GM19035 (cell line): ENCODE measurements around the gene ESRP2.

Experiments
- ATAC-seq: cut with Tn5 transposase; IDR thresholded peaks from one replicate; pipeline ENCODE4 v1.9.1; 2021; ENCODE audit not compliant: unreplicated experiment

ESRP2 gene

GRCh38 chr16:68264128-68265077 lies 28.5 kb upstream of the ESRP2 start, which contains the start of gene SLC7A6:
SLC7A6 (plus strand) TSS chr16:68264526; CDS start chr16:68274727, 10,201 bp downstream.
- ATAC-seq: peak; percentile 67

GRCh38 chr16:68263559-68264127 lies 27.7 kb upstream of the ESRP2 start:
- no peak for ATAC-seq

DNA sequence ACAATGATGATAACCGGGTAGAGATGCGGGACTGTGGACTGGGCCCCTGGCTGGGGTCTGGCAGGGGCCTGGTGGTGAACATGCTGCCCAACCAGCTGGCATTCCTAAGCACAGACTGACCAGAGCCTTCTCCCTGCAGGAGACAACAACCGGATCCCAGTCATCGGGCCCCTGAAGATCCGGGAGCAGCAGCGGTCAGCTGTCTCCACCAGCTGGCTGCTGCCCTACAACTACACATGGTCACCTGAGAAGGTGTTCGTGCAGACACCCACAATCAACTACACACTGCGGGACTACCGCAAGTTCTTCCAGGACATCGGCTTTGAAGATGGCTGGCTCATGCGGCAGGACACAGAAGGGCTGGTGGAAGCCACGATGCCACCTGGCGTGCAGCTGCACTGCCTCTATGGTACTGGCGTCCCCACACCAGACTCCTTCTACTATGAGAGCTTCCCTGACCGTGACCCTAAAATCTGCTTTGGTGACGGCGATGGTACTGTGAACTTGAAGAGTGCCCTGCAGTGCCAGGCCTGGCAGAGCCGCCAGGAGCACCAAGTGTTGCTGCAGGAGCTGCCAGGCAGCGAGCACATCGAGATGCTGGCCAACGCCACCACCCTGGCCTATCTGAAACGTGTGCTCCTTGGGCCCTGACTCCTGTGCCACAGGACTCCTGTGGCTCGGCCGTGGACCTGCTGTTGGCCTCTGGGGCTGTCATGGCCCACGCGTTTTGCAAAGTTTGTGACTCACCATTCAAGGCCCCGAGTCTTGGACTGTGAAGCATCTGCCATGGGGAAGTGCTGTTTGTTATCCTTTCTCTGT lies 23.3 kb upstream of the ESRP2 start:
- ATAC-seq: no peak

DNA sequence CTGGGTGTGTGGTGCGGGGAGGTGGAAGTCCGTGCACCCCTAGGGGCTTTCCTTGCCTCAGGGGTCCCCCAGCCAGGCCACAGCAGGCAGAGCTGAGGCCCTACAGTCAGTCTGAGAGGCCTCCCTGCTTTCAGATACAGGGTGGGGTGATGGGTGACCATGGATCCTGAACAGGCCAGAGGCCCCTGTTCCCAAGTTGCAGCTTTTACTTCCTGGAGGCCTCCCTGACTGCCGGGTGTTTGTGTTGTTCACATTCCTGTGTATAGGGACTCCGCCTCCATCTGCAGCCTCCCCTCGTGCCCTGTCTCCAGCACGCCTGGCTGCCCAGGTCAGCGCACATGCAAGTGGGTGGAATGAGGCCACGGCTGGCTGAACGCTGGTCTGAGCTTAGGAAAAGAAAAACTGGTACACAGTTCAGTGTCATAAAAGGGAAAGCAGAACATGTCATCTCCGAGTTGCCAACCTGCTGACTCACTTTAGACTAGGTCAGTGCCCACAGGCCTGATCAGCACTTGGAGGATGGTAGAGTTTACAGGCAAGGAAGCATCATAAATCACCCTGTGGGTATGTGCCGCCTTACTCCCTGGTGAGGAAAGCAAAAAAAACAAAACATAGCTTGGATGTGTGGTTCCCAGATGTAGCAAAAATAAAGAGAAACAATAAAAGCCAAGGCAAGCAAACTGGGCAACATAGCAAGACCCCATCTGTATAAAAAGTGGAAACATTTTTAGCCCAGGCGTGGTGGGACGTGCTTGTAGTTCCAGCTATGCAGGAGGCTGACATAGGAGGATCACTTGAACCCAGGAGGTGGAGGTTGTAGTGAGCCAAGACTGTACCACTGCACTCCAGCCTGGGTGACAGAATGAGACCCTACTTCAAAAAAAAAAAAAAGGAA lies 22.2 kb upstream of the ESRP2 start:
- no peak for ATAC-seq

DNA sequence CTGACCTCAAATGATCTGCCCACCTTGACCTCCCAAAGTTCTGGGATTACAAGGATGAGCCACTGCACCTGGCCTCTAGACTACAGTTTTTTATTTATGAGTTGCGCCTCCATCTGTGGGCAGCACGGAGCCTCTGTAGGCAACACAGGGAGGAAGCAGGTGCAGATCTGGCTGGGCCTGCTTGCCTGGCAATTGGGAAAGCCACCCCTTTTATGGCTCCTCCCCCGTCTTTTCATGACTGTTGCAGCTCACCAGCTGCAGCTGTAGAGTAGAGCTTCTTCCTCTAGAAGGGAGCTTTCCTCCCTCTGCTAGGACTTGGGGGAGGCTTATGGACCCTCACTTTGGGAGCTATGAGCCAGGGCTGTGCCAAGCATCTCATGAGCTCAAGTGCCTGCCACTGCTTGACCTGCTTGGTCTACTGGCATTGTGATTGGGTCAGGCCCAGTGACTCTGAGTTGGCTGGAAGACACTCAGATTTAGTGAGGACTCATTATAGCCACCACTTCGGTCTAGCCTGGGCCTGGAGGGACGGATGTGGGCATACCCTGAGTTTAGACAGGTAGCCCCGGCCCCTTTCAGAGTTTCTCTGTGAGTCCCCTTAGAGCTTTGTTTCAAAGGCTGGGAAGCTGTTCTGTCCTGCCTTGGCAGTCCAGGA lies 21.5 kb upstream of the ESRP2 start:
- ATAC-seq: no peak

GRCh38 chr16:68255712-68256111 lies 19.8 kb upstream of the ESRP2 start:
- ATAC-seq: no peak

- ATAC-seq: no peak
These were observed 17.8 kb upstream of the ESRP2 start for GRCh38 chr16:68253721-68254120.

GRCh38 chr16:68252383-68252782 lies 16.5 kb upstream of the ESRP2 start:
- no peak for ATAC-seq

GRCh38 chr16:68251832-68252231 lies 15.9 kb upstream of the ESRP2 start:
- ATAC-seq: no peak

- ATAC-seq: no peak
These were observed 15.0 kb upstream of the ESRP2 start for GRCh38 chr16:68250951-68251350.

DNA sequence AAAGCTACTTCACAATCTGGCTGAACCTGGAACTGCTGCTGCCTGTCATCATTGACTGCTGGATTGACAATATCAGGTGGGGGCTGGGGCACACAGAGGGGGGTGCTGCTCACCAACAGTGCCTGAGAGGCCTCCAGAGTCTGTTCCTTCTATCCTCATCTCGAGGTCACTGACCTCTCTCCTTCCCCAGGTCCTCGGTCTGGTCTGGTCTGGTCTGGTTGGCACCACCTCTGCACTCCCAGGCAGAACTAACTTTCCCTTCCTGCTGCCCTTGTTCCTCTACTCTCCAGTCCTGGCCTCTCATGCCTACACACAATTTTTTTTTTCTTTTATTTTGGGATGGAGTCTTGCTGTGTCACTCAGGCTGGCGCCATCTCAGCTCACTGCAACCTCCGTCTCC lies 13.4 kb upstream of the ESRP2 start:
- no peak for ATAC-seq

DNA sequence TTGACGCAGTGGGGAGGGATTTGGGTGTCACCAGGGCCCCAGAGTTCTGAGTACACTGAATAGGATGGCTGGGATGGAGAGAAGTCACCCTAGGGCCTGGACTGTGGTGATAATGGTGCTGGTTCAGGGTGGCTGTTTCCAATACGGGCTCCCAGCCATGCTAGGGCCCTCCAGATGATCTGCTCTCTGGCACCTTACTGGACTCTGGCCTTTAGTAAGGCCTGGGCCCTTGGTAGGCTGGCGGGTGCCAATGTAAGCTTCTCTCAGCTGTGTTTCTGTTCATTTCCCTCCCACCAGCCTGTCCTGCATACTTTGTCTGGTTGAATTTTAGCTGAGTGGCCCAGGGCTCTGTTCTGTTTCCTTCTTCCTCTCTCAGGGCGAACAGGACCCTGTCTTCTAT lies 12.0 kb upstream of the ESRP2 start:
- no peak for ATAC-seq

DNA sequence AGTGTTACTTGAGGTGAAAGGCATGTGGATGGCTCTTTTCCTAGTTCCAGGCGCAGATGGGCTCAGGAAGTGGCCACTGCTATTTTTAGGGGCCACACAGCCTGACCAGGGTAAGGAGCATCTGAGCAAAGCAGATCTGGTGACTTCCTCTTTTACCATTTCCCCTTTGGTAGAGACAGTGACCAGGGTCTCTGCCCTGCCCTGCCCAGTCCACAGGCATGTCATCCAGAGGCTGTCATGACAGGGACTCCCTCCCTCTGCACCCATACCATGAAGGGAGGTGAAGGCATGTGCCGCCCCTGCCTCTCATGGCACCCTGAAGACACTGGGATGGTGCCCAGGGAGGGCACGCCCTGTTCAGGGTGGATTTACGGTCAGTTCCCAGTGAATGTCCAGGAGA lies 11.5 kb upstream of the ESRP2 start:
- no peak for ATAC-seq

DNA sequence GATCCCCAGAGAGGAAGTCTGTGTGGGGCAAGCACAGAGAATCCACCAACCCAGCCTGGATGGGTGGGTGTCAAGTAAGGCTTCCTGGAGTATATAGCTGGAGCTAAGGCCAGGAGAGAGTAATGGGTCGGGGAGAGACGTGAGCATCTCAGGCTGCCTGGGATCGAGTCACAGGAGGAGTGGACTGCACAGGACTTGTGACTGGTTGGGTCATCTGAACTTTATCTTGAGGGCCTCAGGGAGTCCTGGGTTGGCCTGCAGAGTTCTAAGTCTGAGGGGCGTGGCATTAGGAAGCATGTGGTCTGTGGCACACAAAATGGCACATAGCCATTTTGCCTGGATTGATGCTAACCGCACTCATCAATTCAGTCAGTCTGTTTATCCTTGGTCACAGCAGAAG lies 10.7 kb upstream of the ESRP2 start:
- ATAC-seq: no peak

- no peak for ATAC-seq
These were observed 10.2 kb upstream of the ESRP2 start for GRCh38 chr16:68246121-68246520.

GRCh38 chr16:68244903-68245853 lies 9.3 kb upstream of the ESRP2 start, which contains the start of gene PLA2G15:
PLA2G15 (plus strand) TSS chr16:68245373; CDS start chr16:68245427, 54 bp downstream.
- ATAC-seq: peak; percentile 90

DNA sequence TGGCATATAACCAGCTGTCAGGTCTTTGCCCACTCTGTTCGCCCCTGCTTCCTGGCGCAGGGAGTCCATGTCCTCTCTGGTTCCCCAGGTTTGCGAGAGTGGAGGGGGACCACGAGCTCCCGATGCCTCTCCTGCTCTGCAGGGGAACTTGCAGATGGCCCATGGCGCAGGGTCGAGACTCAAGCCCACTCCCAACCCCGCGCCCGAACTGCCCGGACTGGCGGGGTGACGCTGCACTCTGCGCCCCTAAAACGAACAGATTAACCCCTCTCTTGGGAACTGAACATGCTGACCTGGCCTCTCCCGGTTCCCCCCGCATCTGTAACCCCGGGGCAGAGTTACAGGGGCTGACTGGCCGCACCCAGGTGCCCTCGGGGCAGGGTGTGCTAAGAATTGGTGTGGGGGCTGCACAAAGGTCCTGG lies 8.6 kb upstream of the ESRP2 start:
- ATAC-seq: peak; percentile 9

GRCh38 chr16:68242926-68243858 lies 7.3 kb upstream of the ESRP2 start:
- ATAC-seq: no peak
